SU-DHL-6 (cell line): Measurements from ENCODE around the gene PTPRCAP.

ENCODE experiments used
- EZH2phosphoT487 ChIP-seq: fragments of 200-600 bp; sonication (generic), shearing (Covaris generic); conservative IDR thresholded peaks from 2 replicates; pipeline ENCODE4 v1.6.1; 2018; ENCODE audit warnings: mild to moderate bottlenecking, antibody characterized with exemption, low read length, moderate library complexity, mixed read lengths
- TF ChIP-seq, protein P1 (sequence below): fragments of 200-600 bp; sonication (generic); IDR thresholded peaks from one replicate; pipeline ENCODE4 v1.5.1; 2017; ENCODE audit warnings: antibody characterized with exemption, mild to moderate bottlenecking, low read length, moderate library complexity; ENCODE audit not compliant: insufficient read depth, poor library complexity, severe bottlenecking

DNA sequence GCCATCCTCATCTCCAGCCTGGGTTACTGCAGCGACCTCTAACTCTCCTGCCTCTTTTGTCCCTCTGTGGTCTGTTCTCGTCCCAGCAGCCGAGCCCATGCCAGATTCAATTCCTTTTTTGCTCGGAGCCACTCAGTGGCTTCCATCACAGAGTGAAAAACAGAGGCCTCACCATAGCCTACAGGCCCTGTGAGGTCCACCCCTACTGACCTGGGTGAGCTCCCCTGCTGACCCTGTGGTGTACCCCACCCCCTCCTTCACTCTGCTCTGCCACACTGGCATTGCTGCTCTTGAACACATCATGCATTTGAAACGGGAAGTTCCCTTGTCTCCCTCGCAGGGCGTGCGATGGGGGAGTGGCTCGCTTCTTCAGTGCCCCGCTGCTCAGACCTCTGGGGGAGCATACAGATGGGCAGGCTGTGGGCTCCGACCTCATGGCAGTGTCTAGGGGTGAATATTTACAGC is 47.4 kb upstream of the PTPRCAP start:
- TF ChIP-seq, protein P1, sequence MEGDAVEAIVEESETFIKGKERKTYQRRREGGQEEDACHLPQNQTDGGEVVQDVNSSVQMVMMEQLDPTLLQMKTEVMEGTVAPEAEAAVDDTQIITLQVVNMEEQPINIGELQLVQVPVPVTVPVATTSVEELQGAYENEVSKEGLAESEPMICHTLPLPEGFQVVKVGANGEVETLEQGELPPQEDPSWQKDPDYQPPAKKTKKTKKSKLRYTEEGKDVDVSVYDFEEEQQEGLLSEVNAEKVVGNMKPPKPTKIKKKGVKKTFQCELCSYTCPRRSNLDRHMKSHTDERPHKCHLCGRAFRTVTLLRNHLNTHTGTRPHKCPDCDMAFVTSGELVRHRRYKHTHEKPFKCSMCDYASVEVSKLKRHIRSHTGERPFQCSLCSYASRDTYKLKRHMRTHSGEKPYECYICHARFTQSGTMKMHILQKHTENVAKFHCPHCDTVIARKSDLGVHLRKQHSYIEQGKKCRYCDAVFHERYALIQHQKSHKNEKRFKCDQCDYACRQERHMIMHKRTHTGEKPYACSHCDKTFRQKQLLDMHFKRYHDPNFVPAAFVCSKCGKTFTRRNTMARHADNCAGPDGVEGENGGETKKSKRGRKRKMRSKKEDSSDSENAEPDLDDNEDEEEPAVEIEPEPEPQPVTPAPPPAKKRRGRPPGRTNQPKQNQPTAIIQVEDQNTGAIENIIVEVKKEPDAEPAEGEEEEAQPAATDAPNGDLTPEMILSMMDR: no peak
- no peak for TF ChIP-seq EZH2phosphoT487
